T-helper 1 cell treated with Interleukin-12 subunit alpha and Interleukin-12 subunit beta and Interleukin-4 antibody, amounts not matched to agents 30 ng/mL and 1 ng/mL, for 36 hours (primary cell): Measurements from ENCODE around the gene ARID3A. TPM values are rescaled to one million over a fixed set of nuclear protein-coding genes. Genes with fewer than 3 reads are reported as not detected.

Source experiments
- intact Hi-C: fragments of 100-400 bp; cut with micrococcal nuclease; formaldehyde crosslinking; loops from one replicate; pipeline ENCODE4 v1.15.1; 2024
- total RNA-seq: library from RNA; stranded (reverse); gene quantifications from 2 replicates; pipeline ENCODE4 v1.2.3, GENCODE V29; 2022

ARID3A gene
- total RNA-seq, 1 donor from 2014 or later, result 28.9 TPM

DNA sequence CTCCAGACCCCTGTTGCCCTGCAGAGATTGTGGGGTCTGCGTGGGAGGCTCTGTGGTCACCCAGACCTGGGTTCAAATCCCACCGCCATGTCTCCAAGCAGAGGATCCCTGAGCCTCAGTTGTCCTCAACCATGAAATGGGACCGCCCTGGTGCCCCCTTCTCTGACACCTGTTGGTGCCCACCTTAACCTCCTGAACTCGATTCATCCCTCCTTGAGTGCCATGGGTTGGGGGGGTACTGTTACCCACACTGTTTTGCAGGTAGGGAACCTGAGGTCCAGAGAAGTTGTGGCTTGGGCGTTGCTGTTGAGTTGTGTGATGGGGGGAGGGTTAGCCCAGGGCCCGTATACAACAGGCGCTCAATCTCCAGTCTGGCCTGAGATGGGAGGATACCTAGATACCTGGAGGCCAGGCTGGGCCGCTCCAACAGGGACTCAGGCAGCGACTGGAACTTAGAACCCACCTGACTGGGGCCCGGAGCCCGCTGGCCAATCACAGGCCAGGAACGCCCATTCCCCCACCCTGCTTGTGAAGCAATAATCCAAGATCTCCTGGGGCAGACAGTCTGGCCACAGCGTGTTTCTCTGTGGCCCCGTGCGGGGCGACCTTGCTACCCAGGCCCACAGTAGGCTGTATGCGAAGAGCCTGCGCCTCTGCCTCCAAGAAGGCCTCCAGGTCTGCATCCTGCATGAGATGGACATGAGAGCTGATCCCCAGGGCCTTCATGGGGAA lies 2.8 kb downstream of the ARID3A start:
- intact Hi-C loops, result no loop called here

DNA sequence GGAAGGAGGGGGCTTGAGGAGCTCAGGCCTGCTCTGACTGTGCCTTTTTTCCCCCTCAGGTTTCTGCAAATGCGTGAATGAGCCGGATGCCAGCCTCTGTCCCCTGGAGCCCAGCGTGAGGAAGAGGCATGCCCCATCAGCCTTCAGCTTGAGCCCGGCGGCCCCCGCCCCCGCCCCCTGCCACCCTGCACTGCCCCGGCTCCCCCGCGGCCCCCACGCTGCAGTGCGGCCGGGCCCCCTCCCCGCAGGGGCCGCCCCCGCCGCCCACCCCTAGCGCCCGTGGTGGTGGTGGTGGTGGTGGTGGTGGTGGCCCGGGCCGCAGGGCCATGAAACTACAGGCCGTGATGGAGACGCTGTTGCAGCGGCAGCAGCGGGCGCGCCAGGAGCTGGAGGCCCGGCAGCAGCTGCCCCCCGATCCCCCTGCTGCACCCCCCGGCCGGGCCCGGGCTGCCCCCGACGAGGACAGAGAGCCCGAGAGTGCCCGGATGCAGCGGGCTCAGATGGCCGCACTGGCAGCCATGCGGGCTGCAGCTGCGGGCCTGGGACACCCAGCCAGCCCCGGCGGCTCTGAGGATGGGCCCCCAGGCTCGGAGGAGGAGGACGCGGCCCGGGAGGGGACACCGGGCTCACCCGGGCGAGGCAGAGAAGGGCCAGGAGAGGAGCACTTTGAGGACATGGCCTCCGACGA lies 3.5 kb downstream of the ARID3A start:
- intact Hi-C loops, result no loop called here

DNA sequence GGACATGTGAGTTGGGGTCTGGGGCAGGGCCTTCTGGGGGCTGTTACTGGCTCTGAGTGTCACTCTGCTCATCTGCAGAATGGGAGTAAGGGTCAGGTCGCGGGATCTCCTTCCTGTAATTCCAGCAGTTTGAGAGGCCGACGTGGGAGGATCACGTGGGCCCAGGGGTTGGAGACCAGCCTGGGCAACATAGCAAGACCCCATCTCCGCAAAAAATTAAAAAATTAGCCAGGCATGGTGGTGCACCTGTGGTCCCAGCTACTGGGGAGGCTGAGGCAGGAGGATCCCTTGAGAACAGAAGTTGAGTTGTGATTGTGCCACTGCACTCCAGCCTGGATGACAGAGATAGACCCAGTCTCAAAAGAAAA lies 4.0 kb downstream of the ARID3A start:
- intact Hi-C loops, result no loop called here

DNA sequence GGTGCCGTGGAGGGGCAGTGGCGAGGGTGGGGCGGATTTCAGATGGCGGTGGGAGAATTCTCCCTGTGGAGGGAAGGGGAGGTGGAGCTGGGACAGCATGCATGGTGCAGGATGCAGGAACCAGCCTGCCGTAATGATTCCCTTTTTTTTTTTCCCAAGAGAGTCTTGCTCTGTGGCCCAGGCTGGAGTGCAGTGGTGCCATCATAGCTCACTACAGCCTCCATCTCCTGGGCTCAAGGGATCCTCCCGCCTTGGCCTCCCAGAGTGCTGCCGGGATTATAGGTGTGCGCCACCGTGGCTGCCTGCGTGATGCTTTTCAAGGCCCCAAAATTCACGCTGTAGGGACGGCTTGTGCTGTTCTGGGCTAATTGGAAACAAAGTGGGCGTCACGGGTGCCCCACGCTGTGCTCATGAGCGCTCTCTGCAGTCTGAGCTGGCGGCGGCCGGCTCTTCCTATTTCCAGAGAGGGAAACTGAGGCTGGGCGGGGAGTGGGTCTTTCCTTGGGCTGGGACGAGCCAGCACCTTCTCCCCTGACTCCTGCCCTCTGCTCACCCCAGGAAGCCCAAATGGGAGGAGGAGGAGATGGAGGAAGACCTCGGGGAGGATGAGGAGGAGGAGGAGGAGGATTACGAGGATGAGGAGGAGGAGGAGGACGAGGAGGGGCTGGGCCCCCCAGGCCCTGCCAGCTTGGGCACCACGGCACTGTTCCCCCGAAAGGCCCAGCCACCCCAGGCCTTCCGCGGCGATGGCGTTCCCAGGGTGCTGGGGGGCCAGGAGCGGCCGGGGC lies 6.2 kb downstream of the ARID3A start:
- intact Hi-C loops, result no loop called here

DNA sequence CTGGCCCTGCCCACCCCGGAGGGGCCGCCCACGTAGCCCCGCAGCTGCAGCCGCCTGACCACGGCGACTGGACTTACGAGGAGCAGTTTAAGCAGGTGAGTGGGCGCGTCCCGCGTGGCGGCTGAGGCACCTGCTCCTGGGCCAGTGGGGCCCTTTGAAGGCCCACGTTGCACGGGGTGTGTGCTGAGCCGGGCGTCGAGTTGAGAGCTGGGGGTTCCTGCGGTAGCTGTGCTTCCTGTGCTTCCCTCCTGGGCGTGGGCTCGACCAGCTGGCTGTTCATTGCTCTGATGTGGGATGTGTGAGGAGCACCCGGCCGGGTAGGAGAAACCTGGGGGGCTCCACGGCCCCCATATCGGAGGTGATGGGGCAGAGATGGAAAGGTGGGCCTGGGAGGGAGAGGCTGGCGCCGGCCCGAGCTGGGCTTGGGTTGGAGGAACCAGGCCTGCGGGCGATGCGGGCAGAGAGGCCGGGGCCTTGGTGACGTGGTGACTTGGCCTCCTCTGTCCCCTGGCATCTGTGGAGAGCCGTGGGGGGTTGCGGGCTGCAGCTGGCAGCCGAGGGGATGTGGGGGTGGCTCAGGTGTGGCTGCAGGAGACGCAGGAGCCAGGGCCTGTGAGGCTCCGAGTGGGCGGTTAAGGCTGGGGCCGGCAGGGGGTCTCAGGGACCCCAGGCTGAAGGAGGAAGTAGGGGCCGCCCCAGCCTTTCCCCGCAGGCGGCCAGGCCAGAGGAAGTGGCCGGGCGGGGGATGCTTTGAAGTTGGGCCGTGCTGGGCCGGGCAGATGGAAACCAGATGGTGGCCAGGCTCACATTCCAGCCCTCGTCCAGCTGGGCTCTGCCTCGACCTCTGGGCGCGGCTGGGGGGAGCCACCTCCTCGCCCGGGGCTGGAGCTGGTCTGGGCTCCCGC lies 7.1 kb downstream of the ARID3A start:
- intact Hi-C loops, result no loop called here

DNA sequence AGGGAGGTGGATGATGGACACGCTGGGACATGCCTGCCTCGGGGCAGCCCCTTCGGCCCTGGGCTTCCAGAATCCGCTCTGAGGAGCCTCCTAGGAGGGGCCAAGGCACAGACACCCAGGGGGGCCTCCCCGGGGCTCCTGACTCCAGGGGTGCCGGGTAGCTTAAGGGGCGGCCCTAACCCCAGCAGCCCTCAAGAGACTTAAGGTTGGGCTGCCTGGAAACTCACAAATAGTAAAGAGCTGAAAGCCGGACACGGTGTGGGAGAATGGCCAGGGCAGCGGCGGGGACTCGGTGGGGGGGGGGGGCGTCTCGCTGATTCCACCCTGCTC lies 7.7 kb downstream of the ARID3A start:
- intact Hi-C loops, result no loop called here

DNA sequence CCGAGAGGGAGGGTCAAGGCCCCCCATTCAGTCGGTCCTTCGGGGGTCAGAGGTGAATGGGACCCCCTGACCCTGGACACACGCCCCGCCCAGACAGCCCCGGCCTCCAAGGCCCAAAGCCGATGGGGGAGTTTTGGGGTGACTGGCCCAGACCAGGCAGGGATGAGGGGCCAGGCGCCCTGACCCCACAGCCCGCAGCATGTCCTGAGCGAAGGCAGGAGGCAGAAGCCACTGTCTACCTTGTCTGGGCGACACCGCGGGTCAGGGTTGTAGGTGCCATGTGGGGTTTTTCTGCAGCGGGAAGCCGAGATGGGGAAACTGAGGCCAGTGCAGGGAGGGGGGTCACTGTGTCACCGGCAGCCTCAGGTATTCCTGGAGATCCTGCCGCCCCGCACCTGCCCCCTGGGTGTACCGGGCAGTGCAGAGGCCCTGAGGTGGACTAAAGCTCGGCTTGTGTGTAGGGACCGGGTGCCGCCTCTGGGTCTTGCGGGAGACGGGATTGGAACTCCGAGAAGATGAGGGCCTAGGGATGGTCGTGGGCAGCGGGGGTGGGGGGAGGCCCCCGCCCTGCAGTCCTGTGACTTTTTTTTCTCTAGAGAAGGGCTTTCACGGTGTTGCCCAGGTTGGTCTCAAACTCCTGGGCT lies 8.5 kb downstream of the ARID3A start:
- intact Hi-C loops, result no loop called here

DNA sequence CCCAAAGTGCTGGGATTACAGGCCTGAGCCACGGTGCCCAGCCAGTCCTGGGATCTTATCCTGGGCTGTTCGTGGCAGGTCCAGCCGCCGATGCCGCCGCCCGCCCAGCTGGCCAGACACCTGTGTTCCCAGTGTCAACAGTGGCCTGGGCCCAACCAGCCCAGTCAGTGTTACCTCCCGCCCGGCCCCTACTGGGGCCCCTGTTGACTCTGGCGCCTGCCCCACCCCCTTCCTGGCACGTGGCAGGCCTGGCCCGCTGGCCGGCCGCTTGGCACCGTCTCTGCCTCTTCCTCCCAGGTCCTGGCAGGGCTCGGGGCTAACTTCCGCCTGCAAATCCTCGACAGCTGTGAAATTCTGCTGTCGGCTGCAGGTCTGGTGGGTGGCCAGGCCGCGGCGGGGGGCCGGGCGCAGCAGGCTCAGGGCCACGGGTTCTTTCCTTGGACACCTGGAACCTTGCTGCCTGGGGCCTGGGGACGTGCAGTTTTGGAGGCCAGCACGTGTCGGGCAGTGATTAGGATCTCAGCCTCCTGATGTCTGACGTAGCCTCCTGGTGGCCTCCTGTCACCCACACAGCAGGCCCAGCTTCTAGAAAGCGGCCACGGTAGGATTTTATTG lies 9.1 kb downstream of the ARID3A start:
- intact Hi-C loops, result no loop called here

DNA sequence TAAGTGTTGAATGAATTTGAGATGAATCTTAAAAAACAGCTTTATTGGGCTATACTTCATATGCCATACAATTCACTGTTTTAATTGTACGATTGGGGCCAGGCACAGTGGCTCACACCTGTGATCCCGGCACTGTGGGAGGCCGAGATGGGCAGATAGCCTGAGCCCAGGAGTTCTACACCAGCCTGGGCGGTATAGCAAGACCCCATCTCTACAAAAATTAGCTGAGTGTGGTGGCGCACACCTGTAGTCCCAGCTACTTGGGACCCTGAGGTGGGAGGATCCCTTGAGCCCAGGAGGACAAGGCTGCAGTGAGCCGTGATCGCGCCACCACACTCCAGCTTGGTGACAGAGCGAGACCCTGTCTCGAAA lies 10.3 kb downstream of the ARID3A start:
- intact Hi-C loops, result no loop called here

DNA sequence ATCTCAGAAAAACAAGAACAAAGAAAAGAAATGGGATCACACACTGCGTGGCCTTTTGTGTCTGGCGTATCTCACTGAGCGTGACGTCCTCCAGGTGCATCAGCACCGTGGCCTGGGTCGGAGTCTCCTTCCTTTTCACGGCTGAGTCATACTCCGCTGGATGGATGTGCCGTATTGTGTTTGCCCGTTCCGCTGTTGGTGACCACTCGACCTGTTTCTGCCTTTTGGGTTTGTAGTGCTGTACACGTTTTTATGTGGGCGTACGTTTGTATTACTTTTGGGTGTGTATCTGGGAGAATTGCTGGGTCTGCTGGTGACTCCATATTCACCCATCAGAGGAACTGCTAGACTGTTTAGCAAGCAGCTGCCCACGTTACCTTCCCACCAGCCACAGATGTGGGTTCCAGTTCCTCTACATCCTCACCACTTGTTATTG lies 11.4 kb downstream of the ARID3A start:
- intact Hi-C loops, result no loop called here

DNA sequence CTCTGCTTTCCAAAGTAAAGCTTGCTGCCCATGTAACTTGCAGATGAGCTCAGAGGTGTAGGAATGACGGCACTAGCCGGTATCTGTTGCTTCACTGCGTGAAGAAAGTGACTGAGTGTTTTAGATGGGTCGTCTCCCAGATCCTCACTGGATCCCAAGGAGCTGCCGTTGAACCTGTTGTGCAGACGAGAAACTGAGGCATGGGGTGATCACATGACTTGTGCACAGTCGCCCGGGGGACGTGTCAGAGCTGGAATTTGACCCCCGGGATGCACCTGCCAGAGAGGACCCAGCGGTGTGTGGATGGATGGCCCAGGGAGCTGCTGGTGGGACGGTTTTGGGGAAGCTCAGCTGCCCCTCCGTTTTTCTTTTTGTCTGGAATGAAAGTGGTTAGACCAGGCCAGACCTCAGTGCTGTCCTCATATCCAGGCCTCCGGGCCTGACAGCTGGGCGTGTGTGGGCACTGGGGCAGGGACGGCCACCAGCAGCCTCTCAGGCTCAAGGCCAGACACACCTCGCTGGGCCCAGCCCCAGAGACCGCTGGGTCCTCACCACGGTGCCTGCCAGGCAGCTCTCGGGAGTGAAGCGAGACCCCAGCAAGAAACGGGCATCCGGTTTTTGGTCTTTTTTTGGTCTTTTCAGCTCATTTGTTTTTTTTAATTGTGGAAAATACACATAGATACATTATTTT lies 12.5 kb downstream of the ARID3A start:
- intact Hi-C loops, result no loop called here

DNA sequence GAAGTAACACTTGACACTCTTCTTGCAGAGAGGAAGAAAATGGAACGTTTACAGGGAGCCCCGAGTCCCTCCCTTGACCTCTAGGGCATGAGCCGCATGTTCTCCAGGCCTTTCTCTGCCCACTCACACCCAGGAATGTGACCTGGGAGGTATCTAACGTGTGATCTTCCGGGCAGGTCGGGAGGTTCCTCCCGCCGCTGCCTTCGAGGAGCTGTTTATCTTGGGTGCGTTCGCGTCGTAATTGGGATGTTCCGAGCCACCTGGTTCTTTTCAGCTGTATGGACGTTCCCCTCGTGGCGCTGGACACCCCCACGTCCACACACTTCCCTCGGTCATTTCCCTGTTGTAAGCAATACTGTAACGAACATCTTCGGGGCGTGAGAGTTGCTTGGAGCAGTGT lies 13.6 kb downstream of the ARID3A start:
- intact Hi-C loops, result no loop called here

DNA sequence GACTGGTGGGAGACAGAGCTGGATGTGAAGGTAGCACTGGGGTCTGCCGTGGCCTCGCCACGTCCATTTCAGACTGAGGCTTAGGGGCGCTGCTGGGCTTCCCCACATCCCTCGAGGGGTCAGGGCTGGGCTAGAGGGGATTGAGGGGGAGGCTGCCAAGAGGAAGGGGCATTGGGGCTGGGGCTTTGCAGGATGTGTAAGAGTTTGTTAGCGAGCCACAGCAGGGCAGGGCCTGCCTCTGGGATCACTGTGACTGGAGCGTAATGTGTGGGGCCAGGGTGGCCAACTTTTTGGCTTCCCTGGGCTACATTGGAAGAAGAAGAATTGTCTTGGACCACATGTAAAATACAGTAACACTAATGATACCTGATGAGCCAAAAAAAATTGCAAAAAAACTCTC lies 14.1 kb downstream of the ARID3A start:
- intact Hi-C loops, result no loop called here

DNA sequence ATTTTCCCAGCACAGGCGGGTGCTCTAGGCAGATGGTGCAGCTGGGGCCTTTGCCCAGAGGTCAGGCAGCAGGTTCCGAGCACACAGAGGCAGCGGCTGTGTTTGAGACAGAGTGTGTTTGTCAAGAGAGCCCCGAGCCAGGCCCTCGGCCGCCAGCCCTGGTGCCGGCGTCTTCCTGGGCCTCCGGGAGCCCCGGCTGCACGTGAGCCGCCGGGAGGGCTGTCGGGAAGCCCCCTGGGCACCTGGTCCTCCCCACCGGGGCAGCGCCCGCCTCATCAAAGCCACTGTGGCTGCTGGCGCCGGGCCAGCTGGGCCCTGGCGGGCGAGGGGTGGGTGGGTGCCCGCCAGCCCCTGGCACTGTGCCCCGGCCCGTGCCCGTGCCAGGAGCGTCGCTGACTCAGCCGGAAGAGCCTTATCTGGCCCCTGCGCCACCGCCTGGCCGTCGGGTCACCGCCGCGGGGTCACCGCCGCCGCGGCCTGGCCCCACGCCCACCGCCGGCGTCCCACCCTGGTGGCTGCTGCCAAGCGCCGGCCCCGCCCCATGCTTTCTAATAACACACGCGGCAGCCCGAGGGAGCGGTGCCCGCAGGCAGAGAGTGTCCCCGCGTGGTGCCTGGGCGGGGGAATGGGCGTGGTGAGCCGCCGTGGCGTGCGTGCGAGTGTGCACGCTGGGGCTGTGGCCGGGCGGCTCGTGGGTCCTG lies 14.9 kb downstream of the ARID3A start:
- intact Hi-C loops, result no loop called here

DNA sequence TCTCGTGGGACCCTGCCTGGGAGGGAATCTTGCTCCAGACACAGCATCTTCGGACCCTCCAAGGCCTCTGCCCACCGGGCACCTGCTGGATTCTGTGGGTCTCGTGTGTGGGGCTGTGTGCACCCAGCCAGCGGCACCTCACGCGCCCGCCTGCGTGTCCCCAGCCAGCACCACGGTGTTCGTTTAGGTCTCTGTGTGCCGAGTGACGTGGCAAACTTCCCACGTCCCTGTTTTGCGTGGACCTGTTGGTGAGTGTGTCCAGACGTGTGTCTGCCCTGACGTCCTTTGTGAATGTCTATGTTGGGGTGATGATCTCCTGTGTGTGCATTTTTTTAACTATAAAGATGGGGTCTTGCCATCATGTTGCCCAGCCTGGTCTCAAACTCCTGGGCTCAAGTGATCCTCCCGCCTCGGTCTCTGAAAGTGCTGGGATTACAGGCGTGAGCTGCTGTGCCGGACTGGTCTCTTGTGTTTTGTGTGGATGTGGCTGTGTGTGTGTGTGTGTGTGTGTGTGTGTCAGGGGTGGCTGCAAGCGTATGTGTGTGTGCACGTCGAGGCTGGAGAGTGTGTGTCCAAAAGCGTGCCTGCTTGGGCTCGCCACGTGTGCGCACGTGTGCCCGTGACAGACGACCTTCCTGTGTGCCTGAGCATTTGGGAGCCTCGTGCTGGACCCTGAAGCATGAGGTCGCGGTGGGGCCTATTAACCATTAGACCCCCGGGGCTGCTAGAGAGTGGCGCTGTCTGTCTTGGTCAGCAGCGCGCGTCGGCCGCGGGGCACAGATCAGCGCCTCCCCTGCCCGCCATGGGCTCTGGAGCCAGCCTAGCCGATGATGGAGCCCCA lies 15.7 kb downstream of the ARID3A start:
- intact Hi-C loops, result no loop called here

DNA sequence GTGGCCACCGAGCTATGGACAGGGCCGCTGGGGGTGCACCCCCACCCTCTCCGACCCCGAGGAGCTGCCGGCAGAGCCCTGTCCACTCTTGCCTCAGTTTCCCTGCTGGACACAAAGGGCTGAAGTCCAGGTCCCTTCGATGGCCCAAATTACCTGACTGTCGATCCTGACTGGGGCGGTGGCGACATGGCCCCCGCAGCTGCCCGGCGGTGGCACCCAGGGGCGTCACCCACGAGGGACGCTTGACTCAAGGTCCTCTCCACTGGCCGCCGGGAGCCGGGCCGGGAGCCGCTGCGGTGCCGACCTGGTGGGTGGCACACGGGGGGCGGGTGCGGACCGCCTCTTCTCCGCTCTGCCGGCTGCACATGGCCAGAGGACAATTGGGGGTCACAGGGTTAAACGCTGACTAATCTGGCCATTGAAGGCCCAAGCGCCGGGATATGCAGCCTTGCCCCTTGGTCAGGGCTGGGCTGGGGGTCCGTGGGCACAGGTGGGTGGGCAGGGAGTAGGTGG lies 16.4 kb downstream of the ARID3A start:
- intact Hi-C loops, result no loop called here

DNA sequence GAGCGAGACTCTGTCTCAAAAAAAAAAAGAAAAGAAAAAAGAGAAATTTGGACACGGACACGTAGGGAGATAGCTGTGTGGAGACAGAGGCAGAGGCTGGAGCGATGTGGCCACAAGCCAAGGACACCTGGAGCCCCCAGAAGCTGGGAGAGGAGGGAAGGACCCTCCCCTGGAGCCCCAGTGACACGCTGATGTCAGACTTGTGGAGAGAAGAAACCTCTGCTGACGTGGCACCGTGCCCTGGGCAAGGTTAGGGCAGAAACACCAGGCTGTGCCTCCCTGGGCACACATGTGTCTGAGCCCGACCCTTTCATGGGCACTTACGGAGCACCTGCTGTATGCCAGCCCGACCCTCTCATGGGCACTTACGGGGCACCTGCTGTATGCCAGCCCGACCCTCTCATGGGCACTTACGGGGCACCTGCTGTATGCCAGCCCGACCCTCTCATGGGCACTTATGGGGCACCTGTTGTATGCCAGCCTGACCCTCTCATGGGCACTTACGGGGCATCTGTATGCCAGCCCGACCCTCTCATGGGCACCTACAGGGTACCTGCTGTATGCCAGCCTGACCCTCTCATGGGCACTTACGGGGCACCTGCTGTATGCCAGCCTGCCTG lies 17.8 kb downstream of the ARID3A start:
- intact Hi-C loops, result no loop called here

DNA sequence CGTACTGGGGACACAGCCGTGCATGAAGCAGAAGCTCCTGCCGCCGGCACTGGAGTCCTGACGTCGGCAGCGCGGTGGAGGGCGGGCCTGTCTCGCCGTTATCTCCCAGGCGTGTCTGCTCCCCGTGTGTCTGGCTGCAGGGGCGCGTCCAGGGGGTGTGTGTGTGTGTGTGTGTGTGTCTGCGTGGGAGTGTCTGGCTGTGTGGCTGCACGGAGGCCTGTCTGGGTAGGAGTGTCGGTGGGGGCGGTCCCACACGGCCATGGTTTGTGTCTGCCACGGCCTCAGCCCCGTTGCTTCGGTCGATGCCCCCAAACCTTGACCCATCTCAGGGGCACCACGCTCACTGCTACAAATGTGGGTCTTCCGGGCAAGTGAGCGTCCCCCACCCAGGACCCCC lies 18.3 kb downstream of the ARID3A start:
- intact Hi-C loops, result no loop called here
